ENCODE measurements around the gene SMIM26. TPM values are rescaled to one million over a fixed set of nuclear protein-coding genes. Genes with fewer than 3 reads are reported as not detected.
A peak's percentile ranks its signal among the peaks of the same experiment; 100 is the strongest.

The SMIM26 gene
- total and polyA plus RNA-seq, 2 of the 13 experiments (the other 11 are each of a cell fraction or from before 2014, with no cell fraction given), result 214 to 249 TPM

DNA sequence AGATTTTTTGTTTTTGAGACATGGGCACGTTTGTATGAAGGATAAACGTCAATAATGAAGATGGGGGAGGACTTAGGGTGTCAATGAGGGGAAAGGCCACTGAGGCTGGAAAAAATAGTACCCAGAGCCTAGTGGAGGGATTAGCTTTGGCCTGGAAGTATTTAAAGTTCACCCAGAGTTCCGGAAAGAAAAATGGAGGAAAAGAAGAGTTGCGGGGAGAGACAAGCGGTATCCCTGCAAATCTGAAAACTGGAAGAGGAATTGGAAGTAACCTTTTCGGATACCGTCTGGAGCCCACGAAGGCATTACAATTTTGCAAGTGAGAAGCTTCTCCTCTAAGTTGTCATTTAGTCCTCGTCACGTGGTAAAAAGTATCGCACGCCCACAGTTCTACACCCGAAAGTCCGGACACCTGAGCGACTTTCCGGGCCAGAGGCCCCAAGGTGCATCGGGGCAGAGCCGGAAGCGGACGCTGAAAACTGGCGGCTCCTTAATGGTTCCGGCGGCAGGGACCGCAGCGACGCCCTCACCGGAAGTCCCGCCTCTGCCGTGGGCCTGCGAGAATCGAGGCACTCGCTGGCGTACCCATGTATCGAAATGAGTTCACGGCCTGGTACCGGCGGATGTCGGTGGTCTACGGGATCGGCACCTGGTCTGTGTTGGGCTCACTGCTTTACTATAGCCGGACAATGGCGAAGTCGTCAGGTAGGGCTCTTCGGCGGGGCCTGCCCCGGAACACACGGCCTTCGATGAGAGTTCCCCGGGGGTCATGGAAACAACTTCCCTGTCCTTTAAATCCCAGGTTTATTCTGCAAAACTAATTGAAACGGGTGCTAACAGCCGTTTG, at the start of gene SMIM26 (continued):
- TF ChIP-seq U2AF2 (IDR thresholded peaks at IDR 0.05; ENCODE audit: low read depth, low read length), result 0 out of 2 replicates have a peak, but pooled peaks have one; percentile 71
- TF ChIP-seq, protein P1, sequence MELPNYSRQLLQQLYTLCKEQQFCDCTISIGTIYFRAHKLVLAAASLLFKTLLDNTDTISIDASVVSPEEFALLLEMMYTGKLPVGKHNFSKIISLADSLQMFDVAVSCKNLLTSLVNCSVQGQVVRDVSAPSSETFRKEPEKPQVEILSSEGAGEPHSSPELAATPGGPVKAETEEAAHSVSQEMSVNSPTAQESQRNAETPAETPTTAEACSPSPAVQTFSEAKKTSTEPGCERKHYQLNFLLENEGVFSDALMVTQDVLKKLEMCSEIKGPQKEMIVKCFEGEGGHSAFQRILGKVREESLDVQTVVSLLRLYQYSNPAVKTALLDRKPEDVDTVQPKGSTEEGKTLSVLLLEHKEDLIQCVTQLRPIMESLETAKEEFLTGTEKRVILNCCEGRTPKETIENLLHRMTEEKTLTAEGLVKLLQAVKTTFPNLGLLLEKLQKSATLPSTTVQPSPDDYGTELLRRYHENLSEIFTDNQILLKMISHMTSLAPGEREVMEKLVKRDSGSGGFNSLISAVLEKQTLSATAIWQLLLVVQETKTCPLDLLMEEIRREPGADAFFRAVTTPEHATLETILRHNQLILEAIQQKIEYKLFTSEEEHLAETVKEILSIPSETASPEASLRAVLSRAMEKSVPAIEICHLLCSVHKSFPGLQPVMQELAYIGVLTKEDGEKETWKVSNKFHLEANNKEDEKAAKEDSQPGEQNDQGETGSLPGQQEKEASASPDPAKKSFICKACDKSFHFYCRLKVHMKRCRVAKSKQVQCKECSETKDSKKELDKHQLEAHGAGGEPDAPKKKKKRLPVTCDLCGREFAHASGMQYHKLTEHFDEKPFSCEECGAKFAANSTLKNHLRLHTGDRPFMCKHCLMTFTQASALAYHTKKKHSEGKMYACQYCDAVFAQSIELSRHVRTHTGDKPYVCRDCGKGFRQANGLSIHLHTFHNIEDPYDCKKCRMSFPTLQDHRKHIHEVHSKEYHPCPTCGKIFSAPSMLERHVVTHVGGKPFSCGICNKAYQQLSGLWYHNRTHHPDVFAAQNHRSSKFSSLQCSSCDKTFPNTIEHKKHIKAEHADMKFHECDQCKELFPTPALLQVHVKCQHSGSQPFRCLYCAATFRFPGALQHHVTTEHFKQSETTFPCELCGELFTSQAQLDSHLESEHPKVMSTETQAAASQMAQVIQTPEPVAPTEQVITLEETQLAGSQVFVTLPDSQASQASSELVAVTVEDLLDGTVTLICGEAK (IDR thresholded peaks at IDR 0.05), result peak; percentile 90
- TF ChIP-seq, protein P1 (CRISPR knock-in tag; IDR thresholded peaks at IDR 0.05), result peak; percentile 88; the same call in 1 of the 2 replicates
- TF ChIP-seq KLF15 (CRISPR knock-in tag; IDR thresholded peaks at IDR 0.05; ENCODE audit: borderline replicate concordance), result peak; percentile 90
- peak in 1 of 2 experiments; percentile 98; a peak in 2 of 4 replicates for TF ChIP-seq KLF16 (CRISPR knock-in tag; IDR thresholded peaks at IDR 0.05)
- no peak for TF ChIP-seq ZNF383 (CRISPR knock-in tag; IDR thresholded peaks at IDR 0.05; ENCODE audit: borderline replicate concordance)
- peak; percentile 97 for TF ChIP-seq ZNF883 (CRISPR knock-in tag; IDR thresholded peaks at IDR 0.05; ENCODE audit: not compliant biosample characterization)
- TF ChIP-seq ZNF24 (IDR thresholded peaks at IDR 0.05), result no peak
- TF ChIP-seq SIX1 (CRISPR knock-in tag; IDR thresholded peaks at IDR 0.05; ENCODE audit: borderline replicate concordance), result peak; percentile 14; the same call in 1 of the 2 replicates
- TF ChIP-seq, protein P2, sequence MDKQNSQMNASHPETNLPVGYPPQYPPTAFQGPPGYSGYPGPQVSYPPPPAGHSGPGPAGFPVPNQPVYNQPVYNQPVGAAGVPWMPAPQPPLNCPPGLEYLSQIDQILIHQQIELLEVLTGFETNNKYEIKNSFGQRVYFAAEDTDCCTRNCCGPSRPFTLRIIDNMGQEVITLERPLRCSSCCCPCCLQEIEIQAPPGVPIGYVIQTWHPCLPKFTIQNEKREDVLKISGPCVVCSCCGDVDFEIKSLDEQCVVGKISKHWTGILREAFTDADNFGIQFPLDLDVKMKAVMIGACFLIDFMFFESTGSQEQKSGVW (CRISPR knock-in tag; IDR thresholded peaks at IDR 0.05; ENCODE audit: borderline replicate concordance), result peak; percentile 34; the same call in 1 of the 2 replicates
- TF ChIP-seq HOXA5 (CRISPR knock-in tag; IDR thresholded peaks at IDR 0.05), result peak; percentile 92
- peak; percentile 88 for TF ChIP-seq ZNF264 (CRISPR knock-in tag; IDR thresholded peaks at IDR 0.05)
- TF ChIP-seq ZFP37 (CRISPR knock-in tag; IDR thresholded peaks at IDR 0.05; ENCODE audit: borderline replicate concordance), result peak; percentile 53; the same call in 1 of the 2 replicates
- TF ChIP-seq ZNF274 (CRISPR knock-in tag; IDR thresholded peaks at IDR 0.05), result peak; percentile 94; the same call in 1 of the 2 replicates
- TF ChIP-seq, protein P3, sequence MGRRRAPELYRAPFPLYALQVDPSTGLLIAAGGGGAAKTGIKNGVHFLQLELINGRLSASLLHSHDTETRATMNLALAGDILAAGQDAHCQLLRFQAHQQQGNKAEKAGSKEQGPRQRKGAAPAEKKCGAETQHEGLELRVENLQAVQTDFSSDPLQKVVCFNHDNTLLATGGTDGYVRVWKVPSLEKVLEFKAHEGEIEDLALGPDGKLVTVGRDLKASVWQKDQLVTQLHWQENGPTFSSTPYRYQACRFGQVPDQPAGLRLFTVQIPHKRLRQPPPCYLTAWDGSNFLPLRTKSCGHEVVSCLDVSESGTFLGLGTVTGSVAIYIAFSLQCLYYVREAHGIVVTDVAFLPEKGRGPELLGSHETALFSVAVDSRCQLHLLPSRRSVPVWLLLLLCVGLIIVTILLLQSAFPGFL (CRISPR knock-in tag; IDR thresholded peaks at IDR 0.05), result no peak
- peak; percentile 38 for TF ChIP-seq ZNF367 (CRISPR knock-in tag; IDR thresholded peaks at IDR 0.05; ENCODE audit: borderline replicate concordance)
- TF ChIP-seq ZNF251 (CRISPR knock-in tag; IDR thresholded peaks at IDR 0.05), result peak; percentile 76; the same call in 1 of the 2 replicates
- TF ChIP-seq SSRP1 (CRISPR knock-in tag; IDR thresholded peaks at IDR 0.05), result no peak
- TF ChIP-seq ZNF746 (CRISPR knock-in tag; IDR thresholded peaks at IDR 0.05), result peak; percentile 53; the same call in 1 of the 2 replicates

Measured in HepG2 (cell line).